HepG2 (cell line): ENCODE data around the gene CCL17. TPM values are rescaled to one million over a fixed set of nuclear protein-coding genes. Genes with fewer than 3 reads are reported as not detected.

Experiments used
- ATAC-seq: fragments of 200-7000 bp; cut with Tn5 transposase; 3 replicates; pipeline ENCODE4 v1.9.1; 2020; ENCODE audit warnings: mild to moderate bottlenecking, moderate library complexity
- BruUV-seq: library from RNA; stranded (reverse); fragments of 400-500 nt; replicated peaks from 2 replicates; lab custom pipeline; 2021; lab: Mats Ljungman, UMichigan
- CTCF ChIA-PET: fragments of 300-600 bp; formaldehyde crosslinking; extraction: SDS; loops from one replicate; lab custom pipeline; 2021; ENCODE audit warnings: low total read pairs, inconsistent platforms, low intra/inter-chr PET ratio; lab: Yijun Ruan, JAX
- POLR2A ChIA-PET: fragments of 350-600 bp; sonication (Branson Sonifier 250); formaldehyde crosslinking; loops from one replicate; lab custom pipeline; 2020; ENCODE audit warnings: antibody characterized with exemption, inconsistent platforms; lab: Yijun Ruan, JAX
- DNase-seq: peaks from one replicate; pipeline ENCODE4 v3.0.0-alpha.2; 2015; ENCODE audit warnings: low spot score
- FAIRE-seq: peaks from 3 replicates; lab custom pipeline; 2011; peaks lifted over from hg19 to GRCh38; lab: Jason Lieb, UNC
- H2AFZ ChIP-seq: one replicate; pipeline ENCODE4 v1.6.1; 2011; ENCODE audit warnings: low read length, inconsistent platforms
- H3K27ac ChIP-seq: fragments of 300-600 bp; 3 replicates; pipeline ENCODE4 v1.8.0; 2011; ENCODE audit warnings: mixed run types, mild to moderate bottlenecking, mixed read lengths, low read length, inconsistent platforms; ENCODE audit not compliant: insufficient read depth; ENCODE audit errors: extremely low read length
- H3K27me3 ChIP-seq, 2 experiments: fragments of 200-600 bp in 1 of 2; 2 replicates in 1 of 2; 3 replicates in 1 of 2; pipeline versions ENCODE4 v1.6.0 to v1.8.0; 2011; ENCODE audit warnings: low read length in 2 of 2, mild to moderate bottlenecking in 2 of 2, moderate library complexity in 2 of 2, inconsistent platforms in 1 of 2; ENCODE audit not compliant: insufficient read depth in 2 of 2, control insufficient read depth in 1 of 2
- H3K36me3 ChIP-seq, 2 experiments: fragments of 200-600 bp in 1 of 2; replicated peaks in 1 of 2; 2 replicates in 1 of 2; 3 replicates in 1 of 2; pipeline versions ENCODE4 v1.5.1 to v1.8.0; 2011; ENCODE audit warnings: low read length in 2 of 2, inconsistent platforms in 1 of 2; ENCODE audit not compliant: insufficient read depth in 2 of 2, control insufficient read depth in 1 of 2
- H3K4me1 ChIP-seq: 2 replicates; pipeline ENCODE4 v1.5.1; 2012; ENCODE audit warnings: low read length, inconsistent platforms; ENCODE audit not compliant: insufficient read depth
- H3K4me2 ChIP-seq: 2 replicates; pipeline ENCODE4 v1.6.0; 2011; ENCODE audit warnings: low read depth, low read length, inconsistent platforms
- H3K4me3 ChIP-seq, 3 experiments: fragments of 200-600 bp in 1 of 3; sonication (generic), shearing (Covaris generic) in 1 of 3; replicated peaks in 1 of 3; 2 replicates each; pipeline ENCODE4 v1.5.1; 2011 to 2016; ENCODE audit warnings: low read length in 3 of 3, inconsistent platforms in 2 of 3, low read depth in 2 of 3, mild to moderate bottlenecking in 2 of 3, control low read depth in 1 of 3, mixed read lengths in 1 of 3; ENCODE audit not compliant: insufficient read depth in 1 of 3
- H3K79me2 ChIP-seq: one replicate; pipeline ENCODE4 v1.6.1; 2011; ENCODE audit warnings: low read length, inconsistent platforms; ENCODE audit not compliant: insufficient read depth
- H3K9ac ChIP-seq: 2 replicates; pipeline ENCODE4 v1.6.0; 2011; ENCODE audit warnings: mild to moderate bottlenecking, low read depth, low read length, inconsistent platforms; ENCODE audit not compliant: insufficient read depth
- H3K9me3 ChIP-seq: 2 replicates; pipeline ENCODE4 v1.5.1; 2012; ENCODE audit warnings: mild to moderate bottlenecking, low read length
- H4K20me1 ChIP-seq: 2 replicates; pipeline ENCODE4 v1.6.0; 2011; ENCODE audit warnings: inconsistent platforms, mild to moderate bottlenecking, low read length, moderate library complexity; ENCODE audit not compliant: insufficient read depth
- GATAD2A ChIP-seq: IDR thresholded peaks from 2 replicates; pipeline ENCODE4 v1.6.1; 2016
- HDAC2 ChIP-seq: sonication (generic); formaldehyde crosslinking; IDR thresholded peaks from 2 replicates; pipeline ENCODE4 v1.4.0; 2020; ENCODE audit warnings: missing genetic modification reagents
- PAXIP1 ChIP-seq: sonication (generic); formaldehyde crosslinking; conservative IDR thresholded peaks from 2 replicates; pipeline ENCODE4 v1.4.0; 2020; ENCODE audit warnings: mild to moderate bottlenecking, missing genetic modification reagents, moderate library complexity
- PCBP1 ChIP-seq: fragments of 200-400 bp; formaldehyde crosslinking; IDR thresholded peaks from 2 replicates; pipeline ENCODE4 v1.6.1; 2017; ENCODE audit warnings: mild to moderate bottlenecking, low read depth, low read length, borderline replicate concordance
- SALL1 ChIP-seq: sonication (generic); formaldehyde crosslinking; IDR thresholded peaks from 2 replicates; pipeline ENCODE4 v1.8.0; 2022; ENCODE audit warnings: mild to moderate bottlenecking, missing genetic modification reagents
- SETDB1 ChIP-seq: sonication (generic); formaldehyde crosslinking; IDR thresholded peaks from 2 replicates; pipeline ENCODE4 v1.5.1; 2020; ENCODE audit warnings: missing genetic modification reagents, mild to moderate bottlenecking, borderline replicate concordance
- SSRP1 ChIP-seq: IDR thresholded peaks from 2 replicates; pipeline ENCODE4 v1.6.1; 2016; ENCODE audit warnings: control low read depth
- ZBED4 ChIP-seq: sonication (generic); formaldehyde crosslinking; IDR thresholded peaks from 2 replicates; pipeline ENCODE4 v1.4.0; 2020; ENCODE audit warnings: missing genetic modification reagents, borderline replicate concordance
- ZNF556 ChIP-seq: sonication (generic); formaldehyde crosslinking; IDR thresholded peaks from 2 replicates; pipeline ENCODE4 v1.4.0; 2020; ENCODE audit warnings: mild to moderate bottlenecking, missing genetic modification reagents, borderline replicate concordance
- ZNF616 ChIP-seq: sonication (generic); formaldehyde crosslinking; IDR thresholded peaks from 2 replicates; pipeline ENCODE4 v1.5.0; 2020; ENCODE audit warnings: low read depth, mild to moderate bottlenecking, missing genetic modification reagents
- ZNF644 ChIP-seq: IDR thresholded peaks from 2 replicates; pipeline ENCODE4 v1.6.1; 2016; ENCODE audit warnings: low read depth
- ZSCAN30 ChIP-seq: sonication (generic); formaldehyde crosslinking; IDR thresholded peaks from 2 replicates; pipeline ENCODE4 v1.5.0; 2020; ENCODE audit warnings: mild to moderate bottlenecking, missing genetic modification reagents
- WGBS: methylation state at CpG from one replicate; pipeline ENCODE4 v1.1.6; 2017; ENCODE audit warnings: low lambda C conversion rate; 5-methylcytosine and 5-hydroxymethylcytosine counted together
- in situ Hi-C: cut with HindIII; loops from 2 replicates; pipeline ENCODE4 v1.10.0; 2017; ENCODE audit warnings: low pct_unique_long_range_greater_than_20kb; ENCODE audit not compliant: extremely low pct_ligation_motif_present
- intact Hi-C: fragments of 100-400 bp; cut with micrococcal nuclease; formaldehyde crosslinking; loops from one replicate; pipeline ENCODE4 v1.10.0; 2022; ENCODE audit not compliant: unreplicated experiment
- polyA plus RNA-seq, 8 experiments: library from polyadenylated mRNA; depleted of rRNA in 3 of 8; stranded (reverse) in 7 of 8; unstranded in 1 of 8; fragments of >200 nt; fragmentation: Illumina TruSeq in 4 of 8; extraction: Trizol in 4 of 8; gene quantifications; 2 replicates each; pipeline versions ENCODE4 v1.2.1 to v1.2.3, GENCODE V29; 2011 to 2016; ENCODE audit warnings: low read depth in 4 of 8, missing spikeins in 1 of 8, mixed read lengths in 1 of 8; ENCODE audit not compliant: insufficient read depth in 1 of 8
- total RNA-seq, 5 experiments: library from RNA; depleted of rRNA; stranded (reverse); fragments of >200 nt; fragmentation: Illumina TruSeq; extraction: Trizol; gene quantifications; 2 replicates each; pipeline ENCODE4 v1.2.3, GENCODE V29; 2016; ENCODE audit warnings: low read depth in 1 of 5

Gene CCL17
- total and polyA plus RNA-seq, 2 of the 13 experiments (the other 11 are each of a cell fraction or from before 2014, with no cell fraction given): not detected

GRCh38 chr16:57430955-57431354, 26.4 kb downstream of the CCL17 start:
- peaks cover 31 to 77% of the 10 kb centered on the region in 2 experiments for H3K36me3 ChIP-seq
- no peak for TF ChIP-seq ZNF616 (CRISPR knock-in tag)
- no peak for TF ChIP-seq SETDB1
- no peak for TF ChIP-seq SSRP1 (CRISPR knock-in tag)
- no peak for TF ChIP-seq PCBP1
- no peak for TF ChIP-seq ZSCAN30
- H3K9me3 ChIP-seq: no peaks in the 10 kb centered on the region
- CTCF ChIA-PET: no interaction called here
- no peak overlapping the region for H3K27ac ChIP-seq
- no TSS peak for BruUV-seq
- H4K20me1 ChIP-seq: no peaks in the 10 kb centered on the region
- ATAC-seq (no peak), DNase-seq (no peak), FAIRE-seq (no peak)
- in situ Hi-C loops: no loop called here
- no peak overlapping the region for H2AFZ ChIP-seq
- no peaks in the 10 kb centered on the region for H3K27me3 ChIP-seq
- no peak overlapping the region for H3K4me3 ChIP-seq
- H3K4me2 ChIP-seq: no peak overlapping the region
- POLR2A ChIA-PET: interaction anchor here (1.6 to 3.0 kb wide), 2 partner anchors 16 kb away, joined by 4 to 44 read pairs; partner anchors contain the start of genes CIAPIN1 and COQ9
- H3K9ac ChIP-seq: no peak overlapping the region
- no peaks in the 10 kb centered on the region for H3K79me2 ChIP-seq
- intact Hi-C loops: no loop called here
- peaks cover 16% of the 10 kb centered on the region for H3K4me1 ChIP-seq
- WGBS: 92% methylated on average over 5 of the region's 5 CpGs

- BruUV-seq: no TSS peak
- in situ Hi-C loops (no loop called here), intact Hi-C loops (no loop called here)
- DNase-seq: no peak
- peak; percentile 72 for ATAC-seq
- Histone ChIP-seq H3K4me1 (peaks cover 16% of the 10 kb centered on the region), H3K9me3 (no peaks in the 10 kb centered on the region), H3K79me2 (no peaks in the 10 kb centered on the region), H3K4me3 (no peak overlapping the region), H2AFZ (no peak overlapping the region), H3K27me3 (no peaks in the 10 kb centered on the region), H4K20me1 (no peaks in the 10 kb centered on the region), H3K9ac (no peak overlapping the region), H3K36me3 (peaks cover 31 to 77% of the 10 kb centered on the region in 2 experiments), H3K27ac (peak overlapping the region; percentile 9), H3K4me2 (no peak overlapping the region)
- peak; percentile 39 for FAIRE-seq
- POLR2A ChIA-PET: interaction anchor here (1.0 to 3.0 kb wide), 8 partner anchors 14 to 247 kb away, joined by 3 to 44 read pairs (median 5); partner anchors contain the start of genes CIAPIN1, COQ9, CX3CL1 and POLR2C
- CTCF ChIA-PET: interaction anchor here (1.2 kb wide), 1 partner anchor 13 kb away, joined by 4 read pairs; no protein-coding TSS in a partner anchor
- 85% methylated on average over 2 of the region's 2 CpGs for WGBS
- TF ChIP-seq ZNF644 (CRISPR knock-in tag): 0 out of 2 replicates have a peak, but pooled peaks have one; percentile 39
- TF ChIP-seq ZNF556: no peak
- TF ChIP-seq SALL1: 0 out of 2 replicates have a peak, but pooled peaks have one; percentile 10
- no peak for TF ChIP-seq ZBED4 (CRISPR knock-in tag)
- TF ChIP-seq PAXIP1 (CRISPR knock-in tag): peak; percentile 46
- TF ChIP-seq GATAD2A (CRISPR knock-in tag): peak; percentile 47; the same call in 1 of the 2 replicates
- peak; percentile 17; the same call in 1 of the 2 replicates for TF ChIP-seq HDAC2 (CRISPR knock-in tag)
These were observed 27.9 kb downstream of the CCL17 start for GRCh38 chr16:57432505-57432904.
